Peyer's patch (tissue), 4 donors: ENCODE data around the gene OSBPL10.

Experiments used
- CTCF ChIP-seq, 6 experiments: fragments of 450-650 bp in 4 of 6; fragments of 200-600 bp in 2 of 6; sonication (generic) in 1 of 6; IDR thresholded peaks; one replicate each; pipeline ENCODE4 v1.5.1; 2017 to 2019; ENCODE audit warnings: antibody characterized with exemption in 6 of 6, mild to moderate bottlenecking in 3 of 6, moderate library complexity in 1 of 6
- POLR2A ChIP-seq, 2 donors: fragments of 450-650 bp; IDR thresholded peaks; one replicate each; pipeline ENCODE4 v1.5.1; 2017; ENCODE audit warnings: antibody characterized with exemption in 2 of 2, mild to moderate bottlenecking in 2 of 2, moderate library complexity in 2 of 2

- TF ChIP-seq POLR2A (IDR thresholded peaks at IDR 0.05) (no peak), CTCF (IDR thresholded peaks at IDR 0.05) (no peak)
Measured at GRCh38 chr3:31763731-31764130, 217.3 kb downstream of the OSBPL10 start.
